GM23338 (cell line): ENCODE results near the gene PRR18.

Source experiments
- CTCF ChIP-seq, 2 experiments: fragments of 200-600 bp in 1 of 2; sonication (generic) in 1 of 2; conservative IDR thresholded peaks; 2 replicates each; pipeline versions ENCODE4 v1.5.1 to v1.6.1; 2016 to 2017; ENCODE audit warnings: antibody characterized with exemption in 2 of 2, low read depth in 2 of 2, mild to moderate bottlenecking in 2 of 2, moderate library complexity in 1 of 2
- EZH2phosphoT487 ChIP-seq: fragments of 200-600 bp; sonication (generic); IDR thresholded peaks from one replicate; pipeline ENCODE4 v1.8.1; 2018; ENCODE audit warnings: antibody characterized with exemption; ENCODE audit not compliant: unreplicated experiment
- POLR2AphosphoS5 ChIP-seq: IDR thresholded peaks from 2 replicates; pipeline ENCODE4 v1.6.1; 2016; ENCODE audit warnings: antibody characterized with exemption, low read depth

DNA sequence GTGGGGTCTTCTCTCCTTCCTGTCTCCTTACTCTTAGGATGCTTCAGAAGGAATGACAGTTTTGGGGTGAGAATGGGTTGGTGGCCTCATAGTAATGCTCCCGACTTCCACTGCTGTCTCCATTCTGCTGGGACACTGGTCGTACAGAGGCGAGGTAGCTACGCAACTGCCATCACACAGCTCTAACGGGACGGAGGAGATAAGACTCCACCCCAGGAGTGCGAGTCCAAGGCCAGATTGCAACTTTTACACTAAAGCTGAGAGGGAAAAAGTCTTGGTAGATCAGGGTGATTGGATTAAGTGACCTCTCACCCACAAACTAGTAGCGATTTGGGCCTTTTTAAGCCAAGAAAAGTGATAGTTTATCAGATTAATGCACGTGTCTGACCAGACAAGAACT, 1.8 kb upstream of the PRR18 start:
- no peak for TF ChIP-seq POLR2AphosphoS5
- no peak for TF ChIP-seq CTCF (conservative IDR thresholded peaks at IDR 0.05; ENCODE audit: low read depth in 2 of 2)
- TF ChIP-seq EZH2phosphoT487, result no peak
